Neural cell (in vitro differentiated cells): ENCODE measurements around the gene CFAP20DC. TPM values are rescaled to one million over a fixed set of nuclear protein-coding genes. Genes with fewer than 3 reads are reported as not detected.

Experiments
- H2AFZ ChIP-seq: fragments of 200-600, 300-800 bp; sonication (generic), shearing (Covaris generic); 2 replicates; pipeline ENCODE4 v1.6.0; 2014; ENCODE audit warnings: low read depth, mild to moderate bottlenecking, antibody characterized with exemption, low read length, moderate library complexity
- H3F3A ChIP-seq: fragments of 200-600 bp; shearing (Covaris generic); 2 replicates; pipeline ENCODE4 v1.6.1; 2016; ENCODE audit warnings: mild to moderate bottlenecking, moderate library complexity, mixed read lengths, antibody characterized with exemption, low read length; ENCODE audit not compliant: insufficient read depth, poor library complexity, severe bottlenecking
- H3K27ac ChIP-seq: fragments of 200-600, 300-800 bp; sonication (generic), shearing (Covaris generic); 2 replicates; pipeline ENCODE4 v1.5.1; 2014; ENCODE audit warnings: mild to moderate bottlenecking, low read length, moderate library complexity
- H3K27me3 ChIP-seq: fragments of 300-800, 200-600 bp; sonication (generic), shearing (Covaris generic); 2 replicates; pipeline ENCODE4 v1.6.0; 2014; ENCODE audit warnings: mild to moderate bottlenecking, low read depth, low read length, moderate library complexity; ENCODE audit not compliant: insufficient read depth
- H3K36me3 ChIP-seq: fragments of 300-800, 200-600 bp; sonication (generic), shearing (Covaris generic); 2 replicates; pipeline ENCODE4 v1.5.1; 2014; ENCODE audit warnings: mild to moderate bottlenecking, antibody characterized with exemption, low read length, moderate library complexity; ENCODE audit not compliant: insufficient read depth
- H3K4me2 ChIP-seq: fragments of 300-800, 200-600 bp; sonication (generic), shearing (Covaris generic); 2 replicates; pipeline ENCODE4 v1.6.0; 2014; ENCODE audit warnings: mild to moderate bottlenecking, low read length
- H3K4me3 ChIP-seq: fragments of 300-800, 200-600 bp; sonication (generic), shearing (Covaris generic); 2 replicates; pipeline ENCODE4 v1.5.1; 2014; ENCODE audit warnings: mild to moderate bottlenecking, low read length, moderate library complexity
- H3K79me2 ChIP-seq: fragments of 200-600 bp; shearing (Covaris generic); replicated peaks from 2 replicates; pipeline ENCODE4 v1.6.0; 2014; ENCODE audit warnings: mild to moderate bottlenecking, low read length, moderate library complexity; ENCODE audit not compliant: insufficient read depth
- H3K9ac ChIP-seq: fragments of 300-800, 200-600 bp; sonication (generic), shearing (Covaris generic); 2 replicates; pipeline ENCODE4 v1.6.1; 2016; ENCODE audit warnings: mild to moderate bottlenecking, low read length, mixed read lengths
- H3K9me2 ChIP-seq: fragments of 200-600 bp; shearing (Covaris generic); 2 replicates; pipeline ENCODE4 v1.6.1; 2016; ENCODE audit warnings: mild to moderate bottlenecking, low read length, mixed read lengths; ENCODE audit not compliant: insufficient read depth
- H3K9me3 ChIP-seq: fragments of 200-600, 300-800 bp; sonication (generic), shearing (Covaris generic); 2 replicates; pipeline ENCODE4 v1.6.1; 2016; ENCODE audit warnings: mild to moderate bottlenecking, mixed run types, low read length, moderate library complexity, mixed read lengths
- H4K20me1 ChIP-seq: fragments of 200-600 bp; shearing (Covaris generic); 2 replicates; pipeline ENCODE4 v1.6.1; 2016; ENCODE audit warnings: mild to moderate bottlenecking, mixed run types; ENCODE audit not compliant: insufficient read depth
- EP300 ChIP-seq: fragments of 450-650 bp; conservative IDR thresholded peaks from 2 replicates; pipeline ENCODE4 v1.6.1; 2014; ENCODE audit warnings: antibody characterized with exemption, mild to moderate bottlenecking, moderate library complexity; ENCODE audit not compliant: poor library complexity, severe bottlenecking
- EZH2 ChIP-seq: fragments of 200-600, 300-800 bp; shearing (Covaris generic), sonication (generic); IDR thresholded peaks from 2 replicates; pipeline ENCODE4 v1.6.1; 2014; ENCODE audit warnings: antibody characterized with exemption, low read length, borderline replicate concordance, mild to moderate bottlenecking; ENCODE audit not compliant: insufficient read depth, poor library complexity, severe bottlenecking
- MXI1 ChIP-seq: fragments of 450-650 bp; conservative IDR thresholded peaks from 2 replicates; pipeline ENCODE4 v1.6.1; 2014; ENCODE audit warnings: antibody characterized with exemption, mild to moderate bottlenecking; ENCODE audit not compliant: poor library complexity, severe bottlenecking
- POLR2AphosphoS5 ChIP-seq: IDR thresholded peaks from 2 replicates; pipeline ENCODE4 v1.6.1; 2012
- RAD21 ChIP-seq: fragments of 450-650 bp; conservative IDR thresholded peaks from 2 replicates; pipeline ENCODE4 v1.6.1; 2014; ENCODE audit warnings: antibody characterized with exemption, mild to moderate bottlenecking, moderate library complexity
- SMC3 ChIP-seq: fragments of 450-650 bp; conservative IDR thresholded peaks from 2 replicates; pipeline ENCODE4 v1.6.1; 2014; ENCODE audit warnings: antibody characterized with exemption, mild to moderate bottlenecking, moderate library complexity; ENCODE audit not compliant: poor library complexity
- TAF1 ChIP-seq: IDR thresholded peaks from 2 replicates; pipeline ENCODE4 v1.6.1; 2012; ENCODE audit warnings: low read depth
- polyA plus RNA-seq: library from polyadenylated mRNA; depleted of rRNA; stranded (reverse); fragments of >200 nt; gene quantifications from 2 replicates; pipeline ENCODE4 v1.2.3, GENCODE V29; 2014
- TF ChIP-seq, protein P1 (sequence below): fragments of 450-650 bp; IDR thresholded peaks from 2 replicates; pipeline ENCODE4 v1.5.1; 2014; ENCODE audit warnings: antibody characterized with exemption, mild to moderate bottlenecking, moderate library complexity; ENCODE audit not compliant: poor library complexity, severe bottlenecking
- TF ChIP-seq, protein P2 (sequence below): IDR thresholded peaks from 2 replicates; pipeline ENCODE4 v1.6.1; 2012; ENCODE audit warnings: borderline replicate concordance

The CFAP20DC gene
- polyA plus RNA-seq, 1 donor from 2014 or later, result not detected

DNA sequence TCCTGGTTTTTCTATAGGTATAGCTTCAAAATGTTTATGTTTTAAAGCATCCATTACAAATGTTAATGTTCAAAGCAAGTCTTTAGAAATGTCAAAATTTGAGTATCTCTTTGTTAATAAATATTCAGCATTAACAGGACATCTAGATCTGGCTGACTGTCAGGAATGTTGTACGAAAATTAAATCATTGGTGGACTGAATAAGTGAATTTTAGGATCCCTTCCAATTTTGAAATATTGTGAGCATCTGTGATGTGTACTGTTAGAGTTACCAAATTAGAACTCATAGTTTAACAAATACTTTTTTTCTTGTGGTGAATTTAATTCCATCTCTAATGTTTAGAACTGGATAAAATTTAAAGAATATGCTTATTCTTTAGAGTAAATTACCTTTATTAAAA, 30.1 kb upstream of the CFAP20DC start:
- Histone ChIP-seq H4K20me1 (no peaks in the 10 kb centered on the region), H3K79me2 (no peaks in the 10 kb centered on the region), H3K9me3 (no peaks in the 10 kb centered on the region), H3K4me2 (no peak overlapping the region), H3K36me3 (no peaks in the 10 kb centered on the region), H3K27me3 (no peaks in the 10 kb centered on the region), H3K4me3 (no peak overlapping the region), H3K9me2 (no peaks in the 10 kb centered on the region), H2AFZ (no peak overlapping the region), H3F3A (no peaks in the 10 kb centered on the region), H3K27ac (no peak overlapping the region), H3K9ac (no peak overlapping the region)
- TF ChIP-seq TAF1 (no peak), SMC3 (no peak), EP300 (no peak), MXI1 (no peak), RAD21 (no peak), EZH2 (no peak), POLR2AphosphoS5 (no peak)
- TF ChIP-seq, protein P1, sequence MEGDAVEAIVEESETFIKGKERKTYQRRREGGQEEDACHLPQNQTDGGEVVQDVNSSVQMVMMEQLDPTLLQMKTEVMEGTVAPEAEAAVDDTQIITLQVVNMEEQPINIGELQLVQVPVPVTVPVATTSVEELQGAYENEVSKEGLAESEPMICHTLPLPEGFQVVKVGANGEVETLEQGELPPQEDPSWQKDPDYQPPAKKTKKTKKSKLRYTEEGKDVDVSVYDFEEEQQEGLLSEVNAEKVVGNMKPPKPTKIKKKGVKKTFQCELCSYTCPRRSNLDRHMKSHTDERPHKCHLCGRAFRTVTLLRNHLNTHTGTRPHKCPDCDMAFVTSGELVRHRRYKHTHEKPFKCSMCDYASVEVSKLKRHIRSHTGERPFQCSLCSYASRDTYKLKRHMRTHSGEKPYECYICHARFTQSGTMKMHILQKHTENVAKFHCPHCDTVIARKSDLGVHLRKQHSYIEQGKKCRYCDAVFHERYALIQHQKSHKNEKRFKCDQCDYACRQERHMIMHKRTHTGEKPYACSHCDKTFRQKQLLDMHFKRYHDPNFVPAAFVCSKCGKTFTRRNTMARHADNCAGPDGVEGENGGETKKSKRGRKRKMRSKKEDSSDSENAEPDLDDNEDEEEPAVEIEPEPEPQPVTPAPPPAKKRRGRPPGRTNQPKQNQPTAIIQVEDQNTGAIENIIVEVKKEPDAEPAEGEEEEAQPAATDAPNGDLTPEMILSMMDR, result no peak
- TF ChIP-seq, protein P2, sequence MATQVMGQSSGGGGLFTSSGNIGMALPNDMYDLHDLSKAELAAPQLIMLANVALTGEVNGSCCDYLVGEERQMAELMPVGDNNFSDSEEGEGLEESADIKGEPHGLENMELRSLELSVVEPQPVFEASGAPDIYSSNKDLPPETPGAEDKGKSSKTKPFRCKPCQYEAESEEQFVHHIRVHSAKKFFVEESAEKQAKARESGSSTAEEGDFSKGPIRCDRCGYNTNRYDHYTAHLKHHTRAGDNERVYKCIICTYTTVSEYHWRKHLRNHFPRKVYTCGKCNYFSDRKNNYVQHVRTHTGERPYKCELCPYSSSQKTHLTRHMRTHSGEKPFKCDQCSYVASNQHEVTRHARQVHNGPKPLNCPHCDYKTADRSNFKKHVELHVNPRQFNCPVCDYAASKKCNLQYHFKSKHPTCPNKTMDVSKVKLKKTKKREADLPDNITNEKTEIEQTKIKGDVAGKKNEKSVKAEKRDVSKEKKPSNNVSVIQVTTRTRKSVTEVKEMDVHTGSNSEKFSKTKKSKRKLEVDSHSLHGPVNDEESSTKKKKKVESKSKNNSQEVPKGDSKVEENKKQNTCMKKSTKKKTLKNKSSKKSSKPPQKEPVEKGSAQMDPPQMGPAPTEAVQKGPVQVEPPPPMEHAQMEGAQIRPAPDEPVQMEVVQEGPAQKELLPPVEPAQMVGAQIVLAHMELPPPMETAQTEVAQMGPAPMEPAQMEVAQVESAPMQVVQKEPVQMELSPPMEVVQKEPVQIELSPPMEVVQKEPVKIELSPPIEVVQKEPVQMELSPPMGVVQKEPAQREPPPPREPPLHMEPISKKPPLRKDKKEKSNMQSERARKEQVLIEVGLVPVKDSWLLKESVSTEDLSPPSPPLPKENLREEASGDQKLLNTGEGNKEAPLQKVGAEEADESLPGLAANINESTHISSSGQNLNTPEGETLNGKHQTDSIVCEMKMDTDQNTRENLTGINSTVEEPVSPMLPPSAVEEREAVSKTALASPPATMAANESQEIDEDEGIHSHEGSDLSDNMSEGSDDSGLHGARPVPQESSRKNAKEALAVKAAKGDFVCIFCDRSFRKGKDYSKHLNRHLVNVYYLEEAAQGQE, result no peak

DNA sequence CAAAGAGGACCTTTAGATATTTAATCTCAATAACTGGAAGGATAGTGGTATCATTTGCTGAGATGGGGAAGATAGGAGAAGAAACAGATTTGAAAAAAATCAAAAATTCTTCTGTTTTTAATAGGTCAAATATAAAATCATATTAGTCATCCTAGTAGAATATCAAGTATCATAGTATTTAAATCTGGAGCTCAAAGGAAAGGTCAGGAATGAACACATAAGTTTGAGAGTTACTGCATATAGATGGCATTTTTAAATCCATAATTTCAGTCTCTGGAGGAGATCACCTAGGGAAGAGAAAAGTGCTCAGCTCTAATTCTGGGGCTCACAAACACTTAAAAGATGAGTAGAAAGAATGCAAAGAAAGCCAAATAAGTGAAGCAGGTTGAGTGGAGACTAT, 24.9 kb upstream of the CFAP20DC start:
- Histone ChIP-seq H3K9me2 (no peaks in the 10 kb centered on the region), H3F3A (no peaks in the 10 kb centered on the region), H3K9ac (no peak overlapping the region), H3K79me2 (no peaks in the 10 kb centered on the region), H3K4me3 (no peak overlapping the region), H3K27ac (no peak overlapping the region), H3K36me3 (no peaks in the 10 kb centered on the region), H3K4me2 (no peak overlapping the region), H2AFZ (no peak overlapping the region), H3K27me3 (no peaks in the 10 kb centered on the region), H3K9me3 (no peaks in the 10 kb centered on the region), H4K20me1 (no peaks in the 10 kb centered on the region)
- no peak for TF ChIP-seq SMC3
- TF ChIP-seq, protein P2, result no peak
- no peak for TF ChIP-seq TAF1
- TF ChIP-seq EZH2, result no peak
- TF ChIP-seq, protein P1, result no peak
- no peak for TF ChIP-seq MXI1
- no peak for TF ChIP-seq EP300
- no peak for TF ChIP-seq RAD21
- TF ChIP-seq POLR2AphosphoS5, result no peak
